ENCODE data around the gene ZNF785. TPM values are rescaled to one million over a fixed set of nuclear protein-coding genes. Genes with fewer than 3 reads are reported as not detected.
A peak's percentile ranks its signal among the peaks of the same experiment; 100 is the strongest.

ZNF785 gene
- total and polyA plus RNA-seq, 2 of the 13 experiments (the other 11 are each of a cell fraction or from before 2014, with no cell fraction given): 0.01 TPM; not detected in 1

DNA sequence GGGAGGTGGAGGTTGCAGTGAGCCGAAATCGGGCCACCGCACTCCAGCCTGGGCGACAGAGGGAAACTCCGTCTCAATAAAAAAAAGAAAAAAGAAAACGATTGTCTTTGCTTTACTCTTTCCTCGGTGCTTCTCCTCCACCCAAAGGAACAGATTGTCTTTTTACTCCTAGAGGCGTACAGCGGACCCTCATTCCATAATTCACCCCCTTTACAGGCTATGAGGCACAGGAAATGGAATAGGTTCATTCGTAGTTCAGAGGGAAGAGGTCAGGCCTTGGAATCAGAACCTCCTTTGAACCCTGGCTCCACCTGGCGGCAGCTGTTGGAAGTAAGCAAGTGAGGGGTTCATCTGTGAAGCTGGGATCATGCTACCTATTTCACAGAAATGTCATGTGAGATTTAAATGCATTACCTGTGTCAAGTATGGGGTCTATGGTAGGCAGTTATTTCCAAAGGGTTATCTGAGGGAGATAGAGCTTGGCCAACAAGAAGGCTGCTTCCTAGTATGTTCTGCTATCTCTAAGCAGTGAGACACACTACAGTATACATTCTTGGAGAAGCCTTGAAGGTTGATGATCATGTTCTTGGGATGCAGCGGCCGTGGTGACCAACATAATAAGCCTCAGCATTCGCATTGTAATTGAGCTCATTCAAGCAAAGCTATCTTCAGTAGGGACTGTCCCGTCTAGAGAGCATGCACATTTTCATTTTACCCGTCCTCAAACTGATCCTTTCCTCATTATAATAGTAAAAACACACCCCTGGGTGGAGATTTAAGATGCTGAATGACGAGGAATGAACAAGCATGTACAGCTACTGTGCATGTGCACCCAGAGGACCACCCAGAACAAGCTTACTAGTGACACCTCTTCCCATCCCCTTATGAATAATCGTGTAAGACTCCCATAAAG, 43.4 kb upstream of the ZNF785 start (continued):
- TF ChIP-seq DMTF1 (CRISPR knock-in tag; IDR thresholded peaks at IDR 0.05) (no peak), ZNF317 (CRISPR knock-in tag; IDR thresholded peaks at IDR 0.05) (no peak), IRF9 (CRISPR knock-in tag; IDR thresholded peaks at IDR 0.05; ENCODE audit: borderline replicate concordance) (no peak), ZXDC (CRISPR knock-in tag; IDR thresholded peaks at IDR 0.05) (no peak), PPARG (CRISPR knock-in tag; conservative IDR thresholded peaks at IDR 0.05) (peak; percentile 73), ZNF367 (CRISPR knock-in tag; IDR thresholded peaks at IDR 0.05; ENCODE audit: borderline replicate concordance) (no peak), ZNF101 (CRISPR knock-in tag; IDR thresholded peaks at IDR 0.05; ENCODE audit: borderline replicate concordance, low read depth) (no peak), FOXK1 (CRISPR knock-in tag; IDR thresholded peaks at IDR 0.05; ENCODE audit: borderline replicate concordance, low read depth) (no peak), MTA1 (CRISPR knock-in tag; IDR thresholded peaks at IDR 0.05; ENCODE audit: borderline replicate concordance) (no peak), HOXA5 (CRISPR knock-in tag; IDR thresholded peaks at IDR 0.05) (no peak; the same call in 1 of the 2 replicates), FOXC1 (CRISPR knock-in tag; IDR thresholded peaks at IDR 0.05; ENCODE audit: borderline replicate concordance) (no peak), ZNF17 (CRISPR knock-in tag; IDR thresholded peaks at IDR 0.05) (no peak), ZNF672 (CRISPR knock-in tag; IDR thresholded peaks at IDR 0.05) (no peak), ZNF460 (CRISPR knock-in tag; IDR thresholded peaks at IDR 0.05; ENCODE audit: borderline replicate concordance) (no peak; the same call in 1 of the 2 replicates)
- TF ChIP-seq, protein P1, sequence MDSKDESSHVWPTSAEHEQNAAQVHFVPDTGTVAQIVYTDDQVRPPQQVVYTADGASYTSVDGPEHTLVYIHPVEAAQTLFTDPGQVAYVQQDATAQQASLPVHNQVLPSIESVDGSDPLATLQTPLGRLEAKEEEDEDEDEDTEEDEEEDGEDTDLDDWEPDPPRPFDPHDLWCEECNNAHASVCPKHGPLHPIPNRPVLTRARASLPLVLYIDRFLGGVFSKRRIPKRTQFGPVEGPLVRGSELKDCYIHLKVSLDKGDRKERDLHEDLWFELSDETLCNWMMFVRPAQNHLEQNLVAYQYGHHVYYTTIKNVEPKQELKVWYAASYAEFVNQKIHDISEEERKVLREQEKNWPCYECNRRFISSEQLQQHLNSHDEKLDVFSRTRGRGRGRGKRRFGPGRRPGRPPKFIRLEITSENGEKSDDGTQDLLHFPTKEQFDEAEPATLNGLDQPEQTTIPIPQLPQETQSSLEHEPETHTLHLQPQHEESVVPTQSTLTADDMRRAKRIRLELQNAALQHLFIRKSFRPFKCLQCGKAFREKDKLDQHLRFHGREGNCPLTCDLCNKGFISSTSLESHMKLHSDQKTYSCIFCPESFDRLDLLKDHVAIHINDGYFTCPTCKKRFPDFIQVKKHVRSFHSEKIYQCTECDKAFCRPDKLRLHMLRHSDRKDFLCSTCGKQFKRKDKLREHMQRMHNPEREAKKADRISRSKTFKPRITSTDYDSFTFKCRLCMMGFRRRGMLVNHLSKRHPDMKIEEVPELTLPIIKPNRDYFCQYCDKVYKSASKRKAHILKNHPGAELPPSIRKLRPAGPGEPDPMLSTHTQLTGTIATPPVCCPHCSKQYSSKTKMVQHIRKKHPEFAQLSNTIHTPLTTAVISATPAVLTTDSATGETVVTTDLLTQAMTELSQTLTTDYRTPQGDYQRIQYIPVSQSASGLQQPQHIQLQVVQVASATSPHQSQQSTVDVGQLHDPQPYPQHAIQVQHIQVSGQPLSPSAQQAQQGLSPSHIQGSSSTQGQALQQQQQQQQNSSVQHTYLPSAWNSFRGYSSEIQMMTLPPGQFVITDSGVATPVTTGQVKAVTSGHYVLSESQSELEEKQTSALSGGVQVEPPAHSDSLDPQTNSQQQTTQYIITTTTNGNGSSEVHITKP (CRISPR knock-in tag; IDR thresholded peaks at IDR 0.05; ENCODE audit: low read depth): no peak
- TF ChIP-seq, protein P2, sequence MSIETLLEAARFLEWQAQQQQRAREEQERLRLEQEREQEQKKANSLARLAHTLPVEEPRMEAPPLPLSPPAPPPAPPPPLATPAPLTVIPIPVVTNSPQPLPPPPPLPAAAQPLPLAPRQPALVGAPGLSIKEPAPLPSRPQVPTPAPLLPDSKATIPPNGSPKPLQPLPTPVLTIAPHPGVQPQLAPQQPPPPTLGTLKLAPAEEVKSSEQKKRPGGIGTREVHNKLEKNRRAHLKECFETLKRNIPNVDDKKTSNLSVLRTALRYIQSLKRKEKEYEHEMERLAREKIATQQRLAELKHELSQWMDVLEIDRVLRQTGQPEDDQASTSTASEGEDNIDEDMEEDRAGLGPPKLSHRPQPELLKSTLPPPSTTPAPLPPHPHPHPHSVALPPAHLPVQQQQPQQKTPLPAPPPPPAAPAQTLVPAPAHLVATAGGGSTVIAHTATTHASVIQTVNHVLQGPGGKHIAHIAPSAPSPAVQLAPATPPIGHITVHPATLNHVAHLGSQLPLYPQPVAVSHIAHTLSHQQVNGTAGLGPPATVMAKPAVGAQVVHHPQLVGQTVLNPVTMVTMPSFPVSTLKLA (IDR thresholded peaks at IDR 0.05): no peak
